SK-N-MC (cell line): ENCODE data around the gene RFC2.

Experiments
- EZH2 ChIP-seq: fragments of 200-600 bp; sonication (generic); IDR thresholded peaks from one replicate; pipeline ENCODE4 v1.6.1; 2017; ENCODE audit warnings: antibody characterized with exemption
- FOXP2 ChIP-seq: optimal IDR thresholded peaks from 2 replicates; pipeline ENCODE3; 2011; ENCODE audit warnings: mild to moderate bottlenecking, moderate library complexity; ENCODE audit not compliant: insufficient read depth; ENCODE audit errors: extremely low read length, control extremely low read depth
- POLR2AphosphoS5 ChIP-seq: IDR thresholded peaks from 2 replicates; pipeline ENCODE4 v1.6.1; 2012; ENCODE audit warnings: mild to moderate bottlenecking, low read depth, low read length, borderline replicate concordance

GRCh38 chr7:74277636-74278035 lies 23.4 kb upstream of the RFC2 start:
- TF ChIP-seq EZH2 (no peak), POLR2AphosphoS5 (no peak), FOXP2 (no peak)
